Fibroblast of skin of left quadriceps (primary cell): ENCODE measurements around the gene FGFRL1.
"Not testable (repeated sequence)": the region's sequence is repeated elsewhere in the genome, so short reads cannot be mapped to it uniquely, and the experiment has no call there.

ENCODE experiments used
- DNase-seq, 2 experiments: peaks; one replicate each; pipeline ENCODE4 v3.0.0-alpha.2; 2013; ENCODE audit warnings: low read depth in 2 of 2

The FGFRL1 gene

DNA sequence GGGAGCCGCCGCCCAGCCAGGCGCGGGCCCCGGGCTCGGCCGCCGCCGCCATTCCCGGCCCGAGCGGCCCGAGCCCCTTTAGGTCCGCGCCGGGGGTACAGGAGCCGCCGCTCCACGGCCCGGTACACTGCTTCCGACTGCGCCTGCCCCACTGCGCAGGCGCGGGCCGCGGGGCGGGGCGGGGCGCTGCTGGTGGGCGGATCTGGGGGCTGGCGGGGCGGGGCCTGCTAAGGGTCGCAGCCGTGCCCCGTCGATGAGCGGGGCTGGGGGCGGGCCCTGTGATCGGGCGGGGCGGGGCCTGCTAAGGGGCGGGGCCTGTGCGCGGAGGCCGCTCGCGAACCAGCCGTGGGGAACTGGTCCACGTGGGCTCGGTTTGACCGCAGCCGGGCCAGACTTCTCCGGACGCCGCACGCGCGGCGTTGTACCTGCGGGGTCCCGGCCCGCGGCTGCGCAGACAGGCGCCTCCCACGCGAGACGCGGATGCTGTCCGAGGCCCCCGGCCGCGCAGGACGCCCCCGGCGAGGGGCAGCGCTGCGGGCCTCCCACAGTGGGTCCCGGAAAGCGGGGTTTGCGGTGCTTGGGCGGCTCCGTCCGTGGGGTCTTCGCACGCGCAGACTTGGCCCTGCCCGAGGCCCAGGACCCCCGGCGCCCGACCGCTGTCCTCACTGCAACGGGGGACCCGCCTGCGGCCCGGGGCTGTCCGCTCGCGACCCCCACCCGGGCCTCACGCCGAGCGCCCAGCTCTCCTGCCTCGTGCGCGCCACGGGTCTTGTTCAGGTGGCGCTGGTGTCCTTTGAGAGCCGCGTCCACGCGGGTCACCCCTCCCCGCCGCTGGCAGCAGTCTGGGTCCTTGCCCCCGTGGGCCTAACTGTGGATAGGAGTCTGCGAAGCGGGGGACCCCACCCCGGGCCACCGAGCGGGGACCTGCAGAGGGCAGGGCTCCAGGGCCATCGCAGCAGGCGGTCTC is 37.7 kb upstream of the FGFRL1 start, which contains the start of gene DGKQ:
TSS of gene DGKQ (minus strand) at position 139 of the 967 bp plus-strand sequence. CDS start at position 52, 87 bp downstream.
- peak; percentile 65 to 71 for DNase-seq

GRCh38 chr4:974668-975067 is 36.8 kb upstream of the FGFRL1 start:
- DNase-seq, result no peak

DNA sequence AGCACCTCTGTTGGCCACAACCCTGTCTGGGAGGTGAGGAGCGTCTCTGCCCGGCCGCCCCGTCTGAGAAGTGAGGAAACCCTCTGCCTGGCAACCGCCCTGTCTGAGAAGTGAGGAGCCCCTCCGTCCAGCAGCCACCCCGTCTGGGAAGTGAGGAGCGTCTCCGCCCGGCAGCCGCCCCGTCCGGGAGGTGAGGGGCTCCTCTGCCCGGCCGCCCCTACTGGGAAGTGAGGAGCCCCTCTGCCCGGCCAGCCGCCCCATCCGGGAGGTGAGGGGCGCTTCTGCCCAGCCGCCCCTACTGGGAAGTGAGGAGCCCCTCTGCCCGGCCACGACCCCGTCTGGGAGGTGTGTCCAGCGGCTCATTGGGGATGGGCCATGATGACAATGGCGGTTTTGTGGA is 35.4 kb upstream of the FGFRL1 start:
- DNase-seq, result not testable (repeated sequence)

GRCh38 chr4:978957-979701 is 32.3 kb upstream of the FGFRL1 start:
- no peak for DNase-seq

GRCh38 chr4:982291-982690 is 29.1 kb upstream of the FGFRL1 start:
- no peak for DNase-seq

DNA sequence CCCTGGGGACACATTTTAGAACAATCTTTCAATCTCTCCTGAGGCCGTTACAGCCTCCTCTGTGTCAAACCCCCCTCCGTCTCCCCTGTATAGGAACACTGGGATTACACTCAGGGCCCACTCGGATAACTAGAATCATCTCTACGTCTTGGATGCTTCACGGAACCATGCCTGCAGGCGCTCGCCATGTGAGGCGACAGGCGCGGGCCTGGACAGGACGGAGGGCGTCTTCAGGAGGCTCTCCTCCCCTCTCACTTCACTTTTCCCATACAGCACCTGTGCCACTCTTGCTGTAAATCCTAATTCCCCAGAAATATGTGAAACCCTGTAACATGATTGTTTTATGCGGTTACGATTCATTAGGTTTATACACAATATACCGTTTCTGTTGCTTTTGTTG is 28.6 kb upstream of the FGFRL1 start:
- DNase-seq, result no peak

GRCh38 chr4:984336-985054 is 26.9 kb upstream of the FGFRL1 start:
- no peak for DNase-seq

DNA sequence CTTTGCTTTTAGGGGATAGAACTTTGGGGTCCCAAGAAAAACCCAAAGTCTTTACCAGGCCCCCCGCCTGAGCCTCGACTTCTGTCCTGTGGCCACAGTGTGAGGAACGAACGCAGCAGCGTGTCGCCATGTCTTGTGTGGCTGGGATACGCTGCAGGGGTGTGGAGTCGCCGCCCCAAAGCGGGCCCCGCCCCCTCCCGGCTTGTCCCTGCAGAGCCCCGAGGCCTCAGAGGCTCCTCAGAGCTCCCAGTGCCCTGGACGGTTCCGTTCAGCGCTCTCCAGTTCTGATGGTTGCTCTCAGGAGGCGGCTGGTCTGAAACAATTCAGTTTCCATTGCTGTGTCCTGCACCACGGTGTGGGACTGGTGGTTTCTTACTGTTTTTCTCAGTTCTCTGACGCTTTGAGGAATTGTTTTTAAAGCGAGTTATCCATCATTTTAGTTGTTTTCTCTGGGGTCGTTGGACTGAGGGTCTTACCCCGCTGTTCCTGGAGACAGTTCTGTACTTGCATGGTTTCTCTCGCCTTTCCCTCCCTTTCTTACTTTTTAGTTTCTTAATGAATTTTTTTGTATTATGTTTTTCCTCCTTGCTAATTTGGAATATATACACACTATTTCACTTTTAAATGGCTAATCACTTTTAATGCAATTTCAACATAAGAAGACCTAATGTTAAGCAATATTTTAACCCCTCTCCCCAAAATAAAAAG is 26.1 kb upstream of the FGFRL1 start:
- no peak for DNase-seq

DNA sequence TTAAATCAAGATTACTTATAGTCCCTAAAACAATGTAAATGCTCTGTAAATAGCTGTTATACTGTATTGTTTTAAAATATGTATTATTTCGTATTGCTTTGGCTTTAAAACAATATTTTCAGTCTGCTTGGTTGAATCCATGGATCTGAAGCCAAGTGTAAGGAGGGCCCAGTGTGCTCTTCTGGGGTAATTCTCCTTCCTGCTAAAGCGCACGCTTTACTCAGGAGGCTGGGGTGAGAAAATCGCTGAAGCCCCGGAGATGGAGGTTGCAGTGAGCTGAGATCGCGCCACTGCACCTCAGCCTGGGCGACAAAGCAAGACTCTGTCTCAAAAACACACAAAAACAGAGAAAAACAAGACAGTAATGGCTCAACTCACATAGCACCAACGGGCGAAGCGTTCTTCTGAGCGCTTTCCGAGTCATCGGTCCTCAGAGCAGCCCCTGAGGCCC is 25.0 kb upstream of the FGFRL1 start:
- DNase-seq, result no peak

DNA sequence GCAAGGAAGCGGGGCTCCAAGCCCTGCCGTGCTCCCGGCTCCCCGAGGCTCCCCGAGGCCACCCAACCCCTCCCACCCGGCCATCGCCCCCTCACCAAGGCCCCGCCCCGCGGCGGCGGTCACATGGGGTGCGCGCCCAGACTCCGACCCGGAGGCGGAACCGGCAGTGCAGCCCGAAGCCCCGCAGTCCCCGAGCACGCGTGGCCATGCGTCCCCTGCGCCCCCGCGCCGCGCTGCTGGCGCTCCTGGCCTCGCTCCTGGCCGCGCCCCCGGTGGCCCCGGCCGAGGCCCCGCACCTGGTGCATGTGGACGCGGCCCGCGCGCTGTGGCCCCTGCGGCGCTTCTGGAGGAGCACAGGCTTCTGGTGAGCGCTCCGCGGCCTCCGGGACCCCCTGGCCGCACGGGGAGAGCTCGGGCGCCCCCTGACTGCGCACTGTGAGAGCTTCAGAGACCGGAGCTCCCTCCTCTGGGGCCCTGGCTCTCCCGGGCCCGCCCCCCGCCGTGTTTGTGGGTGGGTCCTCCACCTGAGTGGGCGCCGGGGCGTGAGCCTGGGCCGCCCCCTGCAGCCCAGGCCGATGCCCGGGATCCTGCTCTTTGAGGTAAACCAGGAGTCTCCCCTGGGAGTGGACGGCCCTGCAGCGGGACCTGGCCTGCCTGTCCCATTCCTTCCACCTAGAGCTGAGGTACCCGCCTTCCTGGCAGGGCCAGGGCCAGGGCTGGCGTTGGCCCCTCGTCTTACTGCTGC is 24.4 kb upstream of the FGFRL1 start, which contains the start of gene IDUA:
TSS of gene IDUA (plus strand) at position 166 of the 745 bp plus-strand sequence. CDS start at position 207, 41 bp downstream.
- peak in 1 of 2 experiments; percentile 31 for DNase-seq

GRCh38 chr4:987624-988513 is 23.6 kb upstream of the FGFRL1 start:
- DNase-seq, result no peak

DNA sequence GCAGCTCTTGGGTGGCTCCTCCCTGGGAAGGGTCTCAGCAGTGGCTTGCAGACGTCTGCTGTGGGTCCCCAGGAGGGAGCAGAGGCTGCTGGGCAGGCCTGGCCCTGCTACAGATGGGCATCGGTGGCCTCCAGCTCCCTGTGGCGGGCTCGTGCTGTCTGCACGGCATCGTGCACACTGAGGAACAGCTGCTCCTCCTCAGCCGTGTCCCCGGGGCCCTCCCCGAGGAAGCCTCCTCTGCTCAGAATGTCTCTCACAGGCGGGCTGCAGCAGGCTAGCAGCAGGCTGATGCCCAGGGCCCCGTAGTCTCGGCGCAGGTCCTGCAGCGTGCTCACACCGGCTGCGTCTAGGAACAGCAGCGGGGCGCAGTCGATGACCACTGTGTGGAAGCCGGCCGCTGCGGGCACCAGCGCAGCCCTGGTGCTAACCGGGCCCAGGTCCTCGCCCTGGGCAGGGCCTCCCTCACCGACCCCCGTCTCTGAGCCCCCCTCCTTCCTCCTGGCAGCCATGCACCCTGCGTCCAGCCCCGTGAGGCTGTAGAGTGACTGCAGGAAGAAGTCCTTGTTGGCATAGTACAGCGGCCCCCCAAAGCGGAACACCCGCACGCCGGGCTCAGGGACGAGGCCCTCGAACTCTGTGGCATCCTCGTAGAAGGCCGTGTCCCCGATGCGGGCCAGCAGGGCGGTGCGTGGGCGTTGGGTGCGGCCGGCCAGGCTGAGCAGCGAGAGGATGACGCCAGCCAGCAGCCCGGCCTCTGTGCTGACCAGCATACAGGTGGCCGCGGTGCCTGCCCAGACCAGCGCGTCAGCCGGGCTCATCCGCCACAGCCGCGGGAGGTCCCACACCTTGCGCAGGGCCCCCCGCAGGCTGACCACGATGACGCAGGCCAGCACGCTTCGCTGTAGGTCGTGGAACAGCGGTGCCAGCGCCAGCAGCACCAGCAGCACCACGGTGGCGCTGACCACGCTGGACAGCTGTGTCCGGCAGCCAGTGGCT is 22.4 kb upstream of the FGFRL1 start:
- DNase-seq, result no peak

GRCh38 chr4:989722-990471 is 21.5 kb upstream of the FGFRL1 start:
- DNase-seq, result no peak

DNA sequence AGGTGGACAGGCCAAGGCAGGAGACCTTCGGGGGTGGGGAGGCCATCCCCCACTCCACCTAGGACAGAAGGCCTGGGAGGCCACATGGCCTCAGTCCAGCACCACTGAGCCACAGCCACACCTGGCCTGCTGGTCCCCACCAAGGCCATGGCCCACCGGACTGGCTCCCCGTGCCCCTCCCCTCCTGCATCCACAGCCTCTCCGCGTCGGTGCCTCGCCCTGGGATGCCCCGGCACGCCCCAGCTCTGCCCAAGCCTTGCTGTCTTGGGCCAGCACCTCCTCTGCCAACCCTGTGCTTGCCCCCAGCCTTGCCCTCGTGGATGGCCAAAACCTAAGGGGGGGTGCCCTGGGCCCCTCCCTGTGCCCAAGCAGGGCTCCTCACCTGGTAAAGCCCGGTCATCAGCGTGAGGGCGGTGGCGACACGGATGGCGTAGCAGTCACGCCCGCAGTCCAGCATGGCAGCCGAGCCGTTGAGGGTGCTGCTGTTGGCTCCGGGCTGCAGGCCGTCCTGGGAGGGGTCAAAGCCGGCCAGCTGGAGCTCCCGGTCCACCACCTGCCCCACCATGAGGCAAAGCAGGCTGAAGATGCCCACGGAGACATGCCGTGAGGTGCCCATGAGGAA is 20.6 kb upstream of the FGFRL1 start:
- no peak for DNase-seq

GRCh38 chr4:991451-992296 is 19.8 kb upstream of the FGFRL1 start:
- no peak for DNase-seq
